Right forelimb (tissue), 1 donor: ENCODE data around the gene PROCR.
"Not testable (repeated sequence)": the region's sequence is repeated elsewhere in the genome, so short reads cannot be mapped to it uniquely, and the experiment has no call there.

ENCODE experiments used
- DNase-seq: peaks from one replicate; pipeline ENCODE4 v3.0.0-alpha.2; 2018

The PROCR gene

GRCh38 chr20:35193031-35193791 is 21.3 kb downstream of the PROCR start:
- DNase-seq: not testable (repeated sequence)

- DNase-seq: no peak
These were observed 24.4 kb downstream of the PROCR start for GRCh38 chr20:35196313-35196712.

- DNase-seq: no peak
These were observed 27.9 kb downstream of the PROCR start for GRCh38 chr20:35199740-35200139.

GRCh38 chr20:35200267-35200666 is 28.4 kb downstream of the PROCR start:
- DNase-seq: no peak

GRCh38 chr20:35201467-35201866 is 29.6 kb downstream of the PROCR start:
- DNase-seq: not testable (repeated sequence)

GRCh38 chr20:35206802-35207201 is 34.9 kb downstream of the PROCR start:
- no peak for DNase-seq

- DNase-seq: peak; percentile 82
These were observed 36.2 kb downstream of the PROCR start for GRCh38 chr20:35207950-35208611.

GRCh38 chr20:35215066-35215956 is 43.4 kb downstream of the PROCR start:
- no peak for DNase-seq

GRCh38 chr20:35216541-35216940 is 44.7 kb downstream of the PROCR start:
- no peak for DNase-seq

- no peak for DNase-seq
These were observed 52.1 kb downstream of the PROCR start for GRCh38 chr20:35223941-35224340.

GRCh38 chr20:35224536-35224935 is 52.7 kb downstream of the PROCR start:
- no peak for DNase-seq

GRCh38 chr20:35225319-35226125 is 53.6 kb downstream of the PROCR start:
- no peak for DNase-seq

- no peak for DNase-seq
These were observed 54.4 kb downstream of the PROCR start, which contains the start of gene MMP24 for GRCh38 chr20:35226126-35226883. MMP24 (plus strand) TSS chr20:35226690; CDS start chr20:35226739, 49 bp downstream.
